HG03159 (cell line): ENCODE measurements around the gene UBAP2.

Source experiments
- ATAC-seq: cut with Tn5 transposase; IDR thresholded peaks from one replicate; pipeline ENCODE4 v1.9.1; 2021; ENCODE audit warnings: mild to moderate bottlenecking, moderate library complexity; ENCODE audit not compliant: unreplicated experiment

The UBAP2 gene

DNA sequence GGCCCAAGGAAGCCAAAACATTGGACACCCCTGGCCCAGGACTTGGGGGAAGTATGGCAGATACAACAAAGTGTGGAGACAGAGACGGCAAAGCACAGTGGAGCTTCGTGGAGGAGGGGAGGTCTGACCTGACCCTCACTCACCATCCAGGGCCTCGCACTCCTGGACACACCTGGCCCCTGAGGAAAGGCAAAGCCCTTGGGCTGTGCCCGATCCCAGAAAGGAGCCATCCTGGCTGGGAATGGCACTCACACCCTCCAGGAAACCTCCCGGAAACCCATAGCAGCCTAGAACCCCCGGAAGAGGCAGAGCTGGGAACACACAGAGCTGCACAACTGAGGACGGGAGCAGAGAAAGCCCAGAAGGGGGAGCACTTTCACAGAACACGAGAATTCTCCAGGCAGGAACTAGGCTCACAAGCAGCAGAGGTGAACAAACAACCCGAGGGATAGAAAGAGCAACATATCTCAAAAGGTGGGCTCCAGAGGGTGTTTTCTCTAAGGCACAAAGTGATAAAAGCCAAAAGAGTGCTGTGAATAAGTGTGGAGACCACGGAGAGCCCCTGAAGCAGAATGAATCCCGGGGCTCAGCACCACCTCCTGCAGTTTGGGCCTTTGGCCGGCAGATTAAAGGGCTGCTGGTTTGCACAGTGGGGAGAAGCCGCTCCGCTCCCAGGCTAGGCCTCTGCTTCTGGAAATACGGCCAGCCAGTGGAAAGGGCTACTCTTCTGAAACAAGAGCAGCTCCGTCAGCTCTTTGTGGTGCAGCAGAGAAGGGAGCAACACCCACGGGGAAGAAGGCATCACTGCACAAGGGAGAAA is 123.5 kb downstream of the UBAP2 start:
- no peak for ATAC-seq

- no peak for ATAC-seq
Observed at GRCh38 chr9:33923998-33924701, 124.5 kb downstream of the UBAP2 start.

DNA sequence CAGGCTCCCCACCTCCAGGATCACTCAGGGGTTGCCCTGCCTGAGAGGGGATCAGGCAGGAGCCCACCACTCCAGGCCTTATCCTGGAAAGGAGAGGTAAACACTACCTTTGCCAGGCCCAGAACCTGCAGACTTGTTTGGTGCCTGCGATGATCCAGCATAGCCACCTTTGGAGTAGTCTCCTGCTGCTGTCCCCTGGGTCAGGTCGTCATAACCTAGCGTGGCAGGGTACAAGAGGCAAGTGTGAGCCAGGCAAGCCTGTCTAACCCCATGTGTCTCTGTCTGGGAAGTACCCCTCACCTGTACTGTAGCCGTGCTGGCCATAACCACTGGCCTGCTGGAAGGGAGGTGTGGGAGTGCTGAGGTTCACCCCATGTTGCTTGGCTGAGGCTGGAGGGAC is 125.6 kb downstream of the UBAP2 start:
- ATAC-seq: no peak

- peak; percentile 51 for ATAC-seq
Observed at GRCh38 chr9:33921967-33922895, 126.5 kb downstream of the UBAP2 start.

GRCh38 chr9:33919276-33919897 is 129.3 kb downstream of the UBAP2 start:
- ATAC-seq: no peak

- no peak for ATAC-seq
Observed at GRCh38 chr9:33917036-33917435, 131.7 kb downstream of the UBAP2 start.

DNA sequence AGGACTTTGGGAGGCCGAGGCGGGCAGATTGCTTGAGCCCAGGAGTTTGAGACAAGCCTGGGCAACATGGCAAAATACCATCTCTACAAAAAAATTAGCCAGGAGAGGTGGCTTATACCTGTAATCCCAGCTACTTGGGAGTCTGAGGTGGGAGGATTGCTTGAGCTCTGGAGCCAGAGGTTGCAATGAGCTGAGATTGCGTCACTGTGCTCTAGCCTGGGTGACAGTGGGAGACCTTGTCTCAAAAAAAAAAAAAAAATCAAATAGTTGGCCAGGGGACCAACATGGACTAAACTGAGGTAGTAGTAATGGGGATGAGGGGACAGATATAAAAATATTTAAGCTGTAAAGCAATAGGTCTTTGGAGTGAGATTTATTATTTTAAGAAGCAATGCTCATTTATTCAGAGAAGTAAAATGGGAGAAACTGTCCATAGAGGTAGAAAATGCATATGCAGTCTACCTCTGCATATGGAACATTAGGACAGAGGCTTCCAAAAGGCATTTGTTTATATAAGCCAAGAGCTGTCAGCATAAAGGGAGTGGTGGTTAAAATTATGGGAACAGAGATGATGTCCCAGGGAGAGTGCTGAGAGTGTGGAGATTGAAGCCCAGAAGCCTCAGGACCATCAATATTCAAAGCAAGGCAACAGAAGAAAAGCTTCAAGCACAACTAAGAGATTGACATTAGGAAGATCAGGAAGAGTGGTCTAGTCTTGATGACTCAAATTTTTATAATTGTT is 133.6 kb downstream of the UBAP2 start:
- no peak for ATAC-seq

GRCh38 chr9:33913541-33913940 is 135.1 kb downstream of the UBAP2 start:
- no peak for ATAC-seq

- ATAC-seq: no peak
Observed at GRCh38 chr9:33908749-33909148, 139.9 kb downstream of the UBAP2 start.

DNA sequence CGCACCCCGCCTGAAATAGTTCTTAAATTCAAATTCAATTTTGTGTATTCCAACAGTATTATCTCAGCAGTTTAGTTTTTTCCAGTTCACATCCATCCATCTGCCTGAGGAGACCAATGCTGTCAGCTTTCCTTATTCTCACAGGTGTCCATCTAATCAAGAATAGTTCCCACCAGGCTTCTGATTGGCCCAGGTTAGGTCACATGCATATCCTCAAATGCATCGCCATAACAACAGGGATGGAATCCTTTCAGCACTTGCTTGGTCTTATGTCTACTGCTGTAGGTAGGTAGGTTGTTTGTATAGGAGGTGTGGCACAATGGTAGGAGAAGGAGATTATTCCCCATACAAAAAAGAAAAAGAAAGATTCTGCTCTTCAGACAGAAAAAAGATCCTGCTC is 140.6 kb downstream of the UBAP2 start:
- ATAC-seq: no peak

DNA sequence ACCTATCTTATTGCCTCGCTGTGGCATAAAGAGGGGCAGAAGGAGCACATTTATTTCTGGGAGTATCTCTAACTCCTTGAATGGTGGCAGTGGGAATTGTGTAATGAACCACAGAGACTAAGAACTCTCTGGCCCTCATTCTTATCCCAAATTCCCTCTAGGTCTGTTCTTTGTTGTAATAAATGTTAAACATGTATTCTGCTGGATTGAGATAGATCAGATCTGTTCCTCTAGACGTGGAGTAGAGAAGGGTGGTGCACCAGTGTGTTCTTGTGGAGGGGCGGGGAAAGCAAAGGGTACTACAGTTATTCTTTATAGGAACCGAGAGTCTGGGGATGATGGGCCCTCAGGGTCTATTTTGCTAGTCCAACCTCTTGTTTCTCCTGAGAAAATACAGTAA is 141.3 kb downstream of the UBAP2 start:
- ATAC-seq: no peak

- no peak for ATAC-seq
Observed at GRCh38 chr9:33906769-33907168, 141.9 kb downstream of the UBAP2 start.

GRCh38 chr9:33905137-33905536 is 143.6 kb downstream of the UBAP2 start:
- ATAC-seq: no peak

- no peak for ATAC-seq
Observed at GRCh38 chr9:33903157-33903780, 145.4 kb downstream of the UBAP2 start.

- ATAC-seq: no peak
Observed at GRCh38 chr9:33894316-33894715, 154.4 kb downstream of the UBAP2 start.

GRCh38 chr9:33893861-33894260 is 154.8 kb downstream of the UBAP2 start:
- no peak for ATAC-seq

DNA sequence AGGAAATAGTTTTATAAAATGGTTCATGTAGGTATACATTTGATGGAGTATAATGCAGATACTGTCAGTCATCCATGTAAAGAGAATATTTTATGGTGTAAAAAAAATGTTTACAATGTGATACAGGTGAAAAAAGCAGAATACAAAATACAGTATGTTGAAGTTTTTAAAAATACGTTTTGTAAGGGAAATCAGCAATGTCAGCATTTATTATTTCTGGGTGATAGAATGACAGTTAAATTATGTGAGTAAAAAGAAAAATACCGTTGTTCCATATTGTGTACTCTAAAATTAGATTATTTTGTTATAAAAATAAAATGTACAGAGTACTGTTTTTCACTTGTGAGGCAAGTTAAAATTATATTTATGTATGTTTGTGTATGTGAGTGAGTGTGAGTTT is 162.7 kb downstream of the UBAP2 start:
- no peak for ATAC-seq

DNA sequence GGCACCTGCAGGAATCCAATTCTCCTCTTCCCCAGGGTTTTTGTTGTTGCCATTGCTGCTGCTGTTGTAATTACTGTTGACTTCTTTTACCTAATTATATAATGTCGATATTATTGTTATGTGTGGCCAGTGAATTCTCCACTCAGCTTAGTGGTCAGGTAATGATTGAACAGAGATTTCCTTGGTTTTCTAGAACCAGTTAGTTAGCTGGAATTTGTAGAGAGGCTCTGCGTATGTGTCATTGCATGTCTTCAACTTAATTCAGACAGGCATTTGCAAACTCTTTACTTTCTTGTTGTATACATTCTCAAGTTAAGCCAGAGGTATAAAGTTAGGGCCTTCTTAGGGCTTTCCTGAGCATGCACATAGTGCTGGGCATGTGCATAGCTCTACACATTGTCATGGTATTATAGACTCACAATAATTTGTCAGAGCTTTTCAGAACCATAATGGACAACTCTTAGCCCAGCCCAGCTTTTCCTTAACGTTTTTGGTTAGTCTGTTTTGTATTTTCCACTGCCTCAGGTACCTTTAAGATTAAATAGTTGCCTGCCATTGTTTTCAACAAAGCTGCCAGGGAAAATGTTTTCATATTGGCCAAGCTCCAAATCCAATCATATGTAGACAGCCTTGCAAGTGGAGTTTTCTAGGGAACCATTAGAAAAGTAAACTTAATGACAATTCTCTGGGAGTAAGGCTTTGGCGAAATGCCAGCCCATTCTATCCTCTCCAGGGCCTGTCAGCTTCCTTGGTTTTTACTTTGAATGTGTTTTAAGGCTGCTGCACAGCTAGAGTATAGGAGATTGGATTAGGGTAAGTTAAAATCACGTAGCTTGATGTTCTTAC is 163.6 kb downstream of the UBAP2 start:
- no peak for ATAC-seq

DNA sequence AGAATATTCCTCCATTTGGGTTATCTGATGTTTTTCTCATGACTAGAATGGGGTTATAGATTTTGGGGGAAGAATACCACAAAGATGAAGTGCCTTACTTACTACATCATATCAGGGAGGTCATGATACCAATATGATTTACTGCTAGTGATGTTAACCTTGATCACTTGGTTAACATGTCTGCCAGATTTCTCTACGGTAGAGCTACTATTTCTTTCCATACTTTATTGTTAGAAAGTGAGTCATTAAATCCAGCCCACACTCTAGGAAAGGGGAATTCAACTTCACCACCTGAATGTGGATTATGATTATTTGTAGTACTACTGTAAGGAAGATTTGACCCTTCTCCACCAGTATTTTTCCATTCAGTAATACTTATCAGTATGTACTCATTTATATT is 167.1 kb downstream of the UBAP2 start:
- ATAC-seq: no peak
